K562 (cell line): ENCODE measurements around the gene ERCC1. TPM values are rescaled to one million over a fixed set of nuclear protein-coding genes. Genes with fewer than 3 reads are reported as not detected.
A peak's percentile ranks its signal among the peaks of the same experiment; 100 is the strongest.

Experiments used
- ASH1L ChIP-seq: fragments of 450-650 bp; IDR thresholded peaks from 2 replicates; pipeline ENCODE4 v1.6.1; 2018; ENCODE audit warnings: borderline replicate concordance, mild to moderate bottlenecking, low read depth; ENCODE audit not compliant: partially characterized antibody
- ATF1 ChIP-seq, 2 experiments: fragments of 450-650 bp in 1 of 2; IDR thresholded peaks; 2 replicates each; pipeline ENCODE4 v1.6.1; 2016; ENCODE audit warnings: missing compliant biosample characterization in 1 of 2, missing genetic modification characterization in 1 of 2
- C11orf30 ChIP-seq: fragments of 450-650 bp; IDR thresholded peaks from 2 replicates; pipeline ENCODE4 v1.6.1; 2016; ENCODE audit warnings: low read depth, mild to moderate bottlenecking
- DACH1 ChIP-seq: fragments of 450-650 bp; IDR thresholded peaks from 2 replicates; pipeline ENCODE4 v1.6.1; 2018; ENCODE audit not compliant: partially characterized antibody
- ETV6 ChIP-seq, 3 experiments: fragments of 150-350 bp in 1 of 3; sonication (generic) in 1 of 3; formaldehyde crosslinking in 1 of 3; IDR thresholded peaks; 2 replicates each; pipeline versions ENCODE4 v1.6.1 to v1.8.0; 2014 to 2022; ENCODE audit warnings: borderline replicate concordance in 2 of 3, low read depth in 2 of 3, antibody characterized with exemption in 1 of 3, low read length in 1 of 3, mild to moderate bottlenecking in 1 of 3, missing genetic modification reagents in 1 of 3
- GTF2B ChIP-seq: IDR thresholded peaks from 2 replicates; pipeline ENCODE4 v1.6.1; 2011; ENCODE audit not compliant: insufficient read length; ENCODE audit errors: extremely low read depth
- ID3 ChIP-seq, 2 experiments: fragments of 250-450 bp in 1 of 2; fragments of 450-650 bp in 1 of 2; sonication (Bioruptor Pico) in 1 of 2; IDR thresholded peaks; 2 replicates each; pipeline versions ENCODE4 v1.6.1 to v1.8.0; 2016 to 2021; ENCODE audit warnings: mild to moderate bottlenecking in 2 of 2, moderate library complexity in 2 of 2, missing compliant biosample characterization in 1 of 2, missing genetic modification characterization in 1 of 2
- ILK ChIP-seq: fragments of 450-650 bp; IDR thresholded peaks from 2 replicates; pipeline ENCODE4 v1.6.1; 2016; ENCODE audit warnings: missing genetic modification characterization, low read depth, mild to moderate bottlenecking, missing compliant biosample characterization, moderate library complexity, borderline replicate concordance
- LEF1 ChIP-seq: fragments of 450-650 bp; IDR thresholded peaks from 2 replicates; pipeline ENCODE4 v1.6.1; 2016; ENCODE audit warnings: mild to moderate bottlenecking
- RBM15 ChIP-seq: fragments of 200-400 bp; formaldehyde crosslinking; IDR thresholded peaks from 2 replicates; pipeline ENCODE4 v1.6.1; 2018; ENCODE audit warnings: mild to moderate bottlenecking, low read length, moderate library complexity; ENCODE audit not compliant: insufficient read depth
- TAF9B ChIP-seq: fragments of 450-650 bp; IDR thresholded peaks from 2 replicates; pipeline ENCODE4 v1.6.1; 2018; ENCODE audit warnings: mild to moderate bottlenecking; ENCODE audit not compliant: partially characterized antibody
- TRIM25 ChIP-seq: fragments of 450-650 bp; IDR thresholded peaks from 2 replicates; pipeline ENCODE4 v1.7.0; 2016; ENCODE audit warnings: borderline replicate concordance
- UBTF ChIP-seq, 2 experiments: IDR thresholded peaks; 2 replicates each; pipeline ENCODE4 v1.6.1; 2012; ENCODE audit warnings: improper control_type of control experiment in 2 of 2, low read depth in 2 of 2, low read length in 2 of 2, borderline replicate concordance in 1 of 2
- USF1 ChIP-seq: sonication (generic); formaldehyde crosslinking; IDR thresholded peaks from 2 replicates; pipeline ENCODE4 v1.9.0; 2022; ENCODE audit warnings: mild to moderate bottlenecking, missing genetic modification reagents
- polyA plus RNA-seq, 8 experiments: library from polyadenylated mRNA; depleted of rRNA in 4 of 8; stranded (reverse) in 5 of 8; unstranded in 3 of 8; fragments of >200 nt; fragmentation: Nextera tagmentation in 2 of 8; fragmentation: Illumina TruSeq in 1 of 8; extraction: Ambion mirVana in 2 of 8; extraction: Trizol in 1 of 8; gene quantifications; 2 replicates each; pipeline versions ENCODE4 v1.2.1 to v1.2.3, GENCODE V29; 2011 to 2014; ENCODE audit warnings: inconsistent platforms in 1 of 8, missing spikeins in 1 of 8
- total RNA-seq, 7 experiments: library from RNA; depleted of rRNA in 6 of 7; stranded (reverse); fragments of >200 nt in 6 of 7; fragmentation: Illumina TruSeq in 2 of 7; extraction: Trizol in 2 of 7; gene quantifications; 2 replicates each; pipeline versions ENCODE4 v1.2.1 to v1.2.3, GENCODE V29; 2011 to 2021; ENCODE audit warnings: low replicate concordance in 1 of 7
- TF ChIP-seq, protein P1 (sequence below), 2 experiments: fragments of 450-650 bp; conservative IDR thresholded peaks; 2 replicates each; pipeline ENCODE4 v1.6.1; 2017; ENCODE audit warnings: mild to moderate bottlenecking in 2 of 2, moderate library complexity in 2 of 2

Gene ERCC1
- total and polyA plus RNA-seq, 9 of the 15 experiments (the other 6 are each of a cell fraction or from before 2014, with no cell fraction given) = 9.3 to 92.6 (median 60.0) TPM

DNA sequence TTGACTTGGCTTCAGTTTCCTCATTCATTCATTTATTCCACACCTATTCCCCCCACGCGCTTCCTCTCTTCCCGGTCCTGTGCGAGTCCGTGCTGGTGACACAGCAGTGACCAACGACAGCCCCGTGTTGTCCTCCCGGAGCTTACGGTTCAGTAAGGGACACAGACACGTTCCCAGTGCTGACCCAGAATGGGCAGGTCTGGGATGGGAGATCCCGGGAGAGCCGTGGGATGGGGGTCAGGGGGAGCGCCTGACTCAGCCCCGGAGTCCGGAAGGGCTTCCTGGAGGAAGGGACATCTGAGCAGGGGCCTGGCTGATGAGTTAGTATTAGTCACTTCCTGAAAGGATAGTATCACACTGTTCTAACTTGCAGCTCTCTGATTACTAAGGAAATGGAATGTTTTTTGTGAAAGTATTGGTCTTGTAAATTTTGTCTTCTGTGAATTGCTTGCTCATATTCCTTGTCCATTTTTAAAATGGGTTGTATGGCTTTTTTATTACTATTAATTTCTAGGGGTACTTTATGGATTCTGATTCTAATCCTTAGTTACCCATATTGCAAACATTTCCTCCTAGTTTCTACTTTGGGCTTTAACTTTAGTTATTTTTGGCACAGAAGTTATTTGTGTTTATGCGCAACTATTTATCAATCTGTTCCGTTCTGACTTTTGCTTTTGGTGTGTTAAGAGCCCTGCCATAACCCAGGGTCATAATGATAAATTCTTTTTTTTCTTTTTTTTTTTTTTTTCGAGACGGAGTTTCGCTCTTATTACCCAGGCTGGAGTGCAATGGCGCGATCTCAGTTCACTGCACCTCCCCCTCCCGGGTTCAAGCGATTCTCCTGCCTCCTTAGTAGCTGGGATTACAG is 708 bp upstream of the ERCC1 start (continued):
- TF ChIP-seq TRIM25 (peak; percentile 22; the same call in 1 of the 2 replicates), ATF1 (CRISPR knock-in tag; IDR thresholded peaks at IDR 0.05) (no peak), ATF1 (tag; IDR thresholded peaks at IDR 0.05) (0 out of 2 replicates have a peak, but pooled peaks have one; percentile 48), USF1 (CRISPR knock-in tag) (peak; percentile 45), RBM15 (no peak), ILK (tag) (no peak), LEF1 (peak; percentile 69; the same call in 1 of the 2 replicates), ID3 (CRISPR knock-in tag; IDR thresholded peaks at IDR 0.05) (no peak), ID3 (tag; IDR thresholded peaks at IDR 0.05) (peak; percentile 36), UBTF (IDR thresholded peaks at IDR 0.05; ENCODE audit: borderline replicate concordance in 1 of 2, low read depth in 2 of 2, low read length in 2 of 2) (peak; percentile 14 to 31; a peak in 1 of 4 replicates), GTF2B (peak; percentile 46), DACH1 (peak; percentile 69), ETV6 (IDR thresholded peaks at IDR 0.05; ENCODE audit: borderline replicate concordance in 1 of 2, low read depth in 2 of 2, low read length in 1 of 2) (peak; percentile 92 to 97; a peak in 3 of 4 replicates), ETV6 (CRISPR knock-in tag; IDR thresholded peaks at IDR 0.05; ENCODE audit: borderline replicate concordance) (no peak), C11orf30 (peak; percentile 62), ASH1L (peak; percentile 21), TAF9B (peak; percentile 39)
- TF ChIP-seq, protein P1, sequence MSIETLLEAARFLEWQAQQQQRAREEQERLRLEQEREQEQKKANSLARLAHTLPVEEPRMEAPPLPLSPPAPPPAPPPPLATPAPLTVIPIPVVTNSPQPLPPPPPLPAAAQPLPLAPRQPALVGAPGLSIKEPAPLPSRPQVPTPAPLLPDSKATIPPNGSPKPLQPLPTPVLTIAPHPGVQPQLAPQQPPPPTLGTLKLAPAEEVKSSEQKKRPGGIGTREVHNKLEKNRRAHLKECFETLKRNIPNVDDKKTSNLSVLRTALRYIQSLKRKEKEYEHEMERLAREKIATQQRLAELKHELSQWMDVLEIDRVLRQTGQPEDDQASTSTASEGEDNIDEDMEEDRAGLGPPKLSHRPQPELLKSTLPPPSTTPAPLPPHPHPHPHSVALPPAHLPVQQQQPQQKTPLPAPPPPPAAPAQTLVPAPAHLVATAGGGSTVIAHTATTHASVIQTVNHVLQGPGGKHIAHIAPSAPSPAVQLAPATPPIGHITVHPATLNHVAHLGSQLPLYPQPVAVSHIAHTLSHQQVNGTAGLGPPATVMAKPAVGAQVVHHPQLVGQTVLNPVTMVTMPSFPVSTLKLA (conservative IDR thresholded peaks at IDR 0.05) = peak in 1 of 2 experiments; percentile 52; a peak in 1 of 4 replicates
